NCI-H128 (cell line): Measurements from ENCODE around the gene EFNB3.

Source experiments
- DNase-seq: peaks from one replicate; lab custom pipeline; 2025; ENCODE audit not compliant: unreplicated experiment; lab: John Stamatoyannopoulos, UW

EFNB3 gene

GRCh38 chr17:7697828-7698588 lies 7.0 kb upstream of the EFNB3 start:
- DNase-seq, result no peak

GRCh38 chr17:7700510-7700909 lies 4.5 kb upstream of the EFNB3 start:
- DNase-seq, result no peak

- DNase-seq, result no peak
Measured at GRCh38 chr17:7701681-7702080, 3.3 kb upstream of the EFNB3 start.

GRCh38 chr17:7702776-7703175 lies 2.2 kb upstream of the EFNB3 start:
- no peak for DNase-seq

- peak; percentile 44 for DNase-seq
Measured at GRCh38 chr17:7703584-7704479, 1.2 kb upstream of the EFNB3 start.

GRCh38 chr17:7705269-7706255 lies 560 bp downstream of the EFNB3 start:
- DNase-seq, result no peak

- DNase-seq, result no peak
Measured at GRCh38 chr17:7706631-7707354, 1.8 kb downstream of the EFNB3 start.

- no peak for DNase-seq
Measured at GRCh38 chr17:7707446-7707845, 2.4 kb downstream of the EFNB3 start.

GRCh38 chr17:7707858-7708750 lies 3.1 kb downstream of the EFNB3 start:
- no peak for DNase-seq

- no peak for DNase-seq
Measured at GRCh38 chr17:7709031-7709430, 4.0 kb downstream of the EFNB3 start.

GRCh38 chr17:7710301-7710700 lies 5.3 kb downstream of the EFNB3 start:
- no peak for DNase-seq

GRCh38 chr17:7711051-7711755 lies 6.2 kb downstream of the EFNB3 start:
- DNase-seq, result no peak

GRCh38 chr17:7712111-7712771 lies 7.2 kb downstream of the EFNB3 start:
- DNase-seq, result no peak

GRCh38 chr17:7713782-7714181 lies 8.8 kb downstream of the EFNB3 start:
- DNase-seq, result no peak

- no peak for DNase-seq
Measured at GRCh38 chr17:7714721-7715594, 10.0 kb downstream of the EFNB3 start.

- no peak for DNase-seq
Measured at GRCh38 chr17:7715936-7716886, 11.2 kb downstream of the EFNB3 start.
